ENCODE results near the gene GRAMD1A. TPM values are rescaled to one million over a fixed set of nuclear protein-coding genes. Genes with fewer than 3 reads are reported as not detected.
"Not testable (repeated sequence)": the region's sequence is repeated elsewhere in the genome, so short reads cannot be mapped to it uniquely, and the experiment has no call there.

The GRAMD1A gene
- total RNA-seq, 1 donor from 2014 or later = 29.6 TPM

- no peak for DNase-seq
Measured at GRCh38 chr19:34979819-34980640, 20.1 kb upstream of the GRAMD1A start.

GRCh38 chr19:34982275-34982674 lies 17.8 kb upstream of the GRAMD1A start:
- no peak for DNase-seq

- no peak for DNase-seq
Measured at GRCh38 chr19:34983786-34984185, 16.3 kb upstream of the GRAMD1A start.

DNA sequence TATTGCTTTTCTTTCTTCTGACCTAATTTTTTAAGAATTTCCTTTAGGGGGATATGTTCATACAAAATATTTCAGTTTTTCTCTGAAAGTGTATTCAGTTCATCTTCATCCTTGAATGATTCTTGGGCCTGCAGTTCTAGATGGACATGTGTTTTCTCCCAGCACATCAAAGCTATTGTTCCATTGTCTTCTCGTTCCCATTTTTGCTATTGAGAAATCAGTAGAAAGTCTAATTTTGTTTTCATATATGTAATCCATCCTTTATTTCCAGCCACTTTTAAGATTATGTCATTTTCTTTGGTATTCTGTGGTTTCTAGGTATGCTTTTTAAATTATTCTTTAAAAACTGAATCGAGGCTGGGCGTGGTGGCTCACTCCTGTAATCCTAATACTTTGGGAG lies 15.8 kb upstream of the GRAMD1A start:
- DNase-seq = no peak

- no peak for DNase-seq
Measured at GRCh38 chr19:34985249-34986022, 14.7 kb upstream of the GRAMD1A start.

- no peak for DNase-seq
Measured at GRCh38 chr19:34988119-34988518, 12.0 kb upstream of the GRAMD1A start.

DNA sequence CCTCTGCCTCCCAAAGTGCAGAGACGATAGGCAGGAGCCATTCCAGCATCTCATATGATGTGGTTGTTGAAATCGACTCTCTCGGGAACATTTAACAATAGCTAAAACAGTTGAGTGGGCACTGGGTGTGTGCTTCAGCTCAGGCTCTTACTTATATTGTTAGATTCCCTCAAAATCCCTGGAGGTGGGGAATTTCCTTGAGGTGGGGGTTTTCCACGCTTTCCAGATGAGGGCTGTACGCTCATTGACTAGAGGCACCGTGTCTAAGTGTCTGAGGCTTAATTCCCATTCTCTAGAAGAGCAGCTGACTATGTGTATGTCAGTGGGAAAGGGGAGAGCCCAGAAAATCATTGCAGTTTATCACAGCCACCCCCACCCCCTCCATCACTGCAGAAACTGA lies 10.8 kb upstream of the GRAMD1A start:
- no peak for DNase-seq

DNA sequence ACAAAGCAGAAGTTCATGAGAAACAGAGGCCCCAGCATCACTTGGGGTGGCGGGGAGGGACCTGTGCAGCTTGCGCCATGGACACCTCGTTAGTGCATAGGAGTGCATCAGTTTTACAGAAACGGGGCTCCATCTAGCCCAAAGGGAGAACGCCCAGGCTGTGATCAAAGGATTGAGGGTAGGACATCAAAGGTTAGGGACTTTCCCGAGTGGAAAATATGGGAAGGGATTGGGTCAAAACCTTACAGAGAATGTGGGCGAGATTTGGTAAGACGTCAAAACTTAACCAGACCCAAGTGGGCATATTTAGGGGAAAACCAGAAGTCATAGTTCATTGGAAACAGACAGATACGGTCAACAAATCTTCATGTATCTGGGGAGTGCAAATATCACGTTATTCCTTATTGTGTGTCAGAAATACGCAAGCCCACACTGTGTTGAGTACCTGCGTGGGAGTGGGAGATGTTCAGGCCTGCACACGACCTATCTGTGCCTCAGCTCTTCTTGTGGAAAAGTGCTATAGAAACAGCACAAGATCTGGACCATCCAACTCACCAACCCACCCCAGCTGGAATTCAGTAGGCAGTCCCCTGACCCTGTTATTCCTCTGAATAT lies 9.4 kb upstream of the GRAMD1A start:
- DNase-seq = no peak

- DNase-seq = no peak
Measured at GRCh38 chr19:34991542-34992333, 8.4 kb upstream of the GRAMD1A start.

GRCh38 chr19:34992582-34992981 lies 7.5 kb upstream of the GRAMD1A start:
- DNase-seq = not testable (repeated sequence)

DNA sequence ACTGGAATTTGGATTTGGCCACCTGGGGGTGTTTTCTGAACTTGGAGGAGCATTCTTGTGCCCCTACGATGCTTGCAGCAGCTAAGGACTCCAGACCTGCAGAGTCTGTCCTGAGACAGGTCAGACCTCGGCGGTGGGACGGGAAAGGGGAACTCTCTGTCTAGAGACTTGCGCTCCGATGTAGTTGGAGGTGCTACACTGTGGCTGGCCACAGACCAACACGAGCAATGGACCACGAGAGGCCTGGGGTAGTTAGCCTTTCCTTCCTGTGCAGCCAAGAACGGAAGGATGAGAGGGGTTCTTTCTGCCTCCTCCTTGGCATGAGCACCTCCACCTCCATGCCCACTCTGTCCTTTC lies 5.9 kb upstream of the GRAMD1A start:
- no peak for DNase-seq

DNA sequence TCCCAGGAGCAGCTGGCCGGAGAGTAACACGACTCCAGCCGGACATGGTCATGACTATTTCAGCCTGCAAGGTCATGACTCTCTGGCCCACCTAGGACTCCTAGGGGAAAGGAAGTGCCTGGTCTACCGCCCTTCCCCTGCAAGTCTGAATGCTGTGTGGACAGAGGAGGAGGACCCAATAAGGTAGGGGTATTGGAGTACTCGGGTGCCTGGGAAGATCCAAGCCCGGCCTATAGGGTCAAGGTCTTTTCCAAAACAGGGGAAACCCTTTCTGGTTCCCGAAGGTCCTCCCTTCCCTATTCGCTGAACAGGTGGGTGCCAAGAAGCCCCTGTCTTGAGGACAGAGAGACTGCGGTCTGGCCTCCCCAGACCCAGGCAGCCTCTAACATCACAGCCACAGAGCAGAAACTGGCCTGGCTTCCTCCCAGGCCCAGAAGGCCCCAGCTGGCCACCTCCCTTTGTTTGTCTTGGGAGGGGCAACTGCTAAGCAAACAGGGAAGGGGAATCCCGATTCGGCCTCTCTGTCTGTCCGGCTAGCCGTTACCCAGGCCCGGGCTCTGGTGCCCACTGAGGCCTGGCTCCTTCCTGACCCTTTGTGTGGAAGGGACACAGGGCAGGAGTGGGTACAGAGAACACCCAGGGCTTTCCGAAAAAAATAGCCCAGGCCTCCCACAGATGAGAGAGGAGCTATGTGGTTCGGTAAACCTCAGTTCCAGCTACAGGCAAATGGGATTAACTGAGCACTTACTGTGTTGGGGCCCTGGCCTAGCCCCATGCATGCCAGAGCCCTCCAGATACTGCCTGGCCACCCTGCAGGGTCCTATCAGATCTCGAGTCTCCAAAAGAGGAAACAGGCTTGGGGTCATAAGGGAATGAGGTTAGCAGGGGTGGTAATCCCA lies 5.2 kb upstream of the GRAMD1A start:
- DNase-seq = no peak

- no peak for DNase-seq
Measured at GRCh38 chr19:34995551-34995950, 4.6 kb upstream of the GRAMD1A start.

- DNase-seq = no peak
Measured at GRCh38 chr19:34997071-34997617, 3.0 kb upstream of the GRAMD1A start.

DNA sequence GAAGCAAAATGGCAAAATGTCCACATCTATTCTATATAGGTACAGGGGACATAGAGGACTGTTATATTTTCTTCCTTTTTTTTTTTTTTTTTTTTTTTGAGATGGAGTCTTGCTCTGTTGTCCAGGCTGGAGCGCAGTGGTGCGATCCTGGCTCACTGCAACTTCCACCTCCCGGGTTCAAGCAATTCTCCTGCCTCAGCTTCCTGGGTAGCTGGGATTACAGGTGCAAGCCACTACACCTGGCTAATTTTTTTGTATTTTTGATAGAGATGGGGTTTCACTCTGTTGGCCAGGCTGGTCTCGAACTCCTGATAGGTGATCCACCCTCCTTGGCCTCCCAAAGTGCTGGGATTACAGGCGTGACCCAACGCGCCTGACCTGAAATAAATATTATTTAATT lies 1.9 kb upstream of the GRAMD1A start:
- DNase-seq = not testable (repeated sequence)

DNA sequence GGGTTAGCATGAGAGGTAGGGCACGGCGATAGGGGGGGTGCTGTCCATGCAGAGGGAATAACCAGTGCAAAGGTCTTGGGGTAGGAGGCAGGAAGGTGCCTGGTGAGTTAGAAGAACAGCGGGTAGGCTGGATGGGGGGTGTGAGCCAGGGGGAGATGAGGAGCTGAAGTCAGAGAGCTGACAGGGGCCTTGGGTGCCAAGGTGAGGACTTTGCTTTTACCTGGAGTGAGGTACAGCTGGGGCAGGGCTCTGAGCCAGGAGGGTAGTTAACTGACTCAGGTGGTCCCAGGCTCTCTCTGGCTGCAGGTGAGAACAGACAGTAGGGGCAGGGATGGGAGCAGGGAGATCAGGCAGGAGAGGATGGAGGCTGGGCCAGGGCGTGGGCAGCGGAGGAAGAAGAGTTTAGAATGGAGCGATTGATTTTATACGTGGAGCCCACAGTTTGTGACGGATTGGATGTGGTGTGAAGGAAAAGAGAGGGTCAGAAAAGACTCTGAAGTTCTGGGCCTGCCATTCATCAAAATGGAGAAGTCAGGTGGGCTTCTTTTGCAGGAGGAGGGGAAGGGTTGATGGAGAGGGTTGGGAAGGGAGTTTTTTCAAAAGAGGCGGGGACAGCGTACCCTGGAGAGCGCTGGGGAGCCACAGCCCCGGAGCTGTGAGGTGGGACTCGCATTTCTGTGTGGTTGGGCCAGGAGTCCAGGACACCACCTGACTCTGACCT lies 1.2 kb upstream of the GRAMD1A start:
- no peak for DNase-seq

- no peak for DNase-seq
Measured at GRCh38 chr19:35000338-35000646, 169 bp downstream of the GRAMD1A start.

GRCh38 chr19:35000647-35001501 lies 751 bp downstream of the GRAMD1A start:
- DNase-seq = no peak

GRCh38 chr19:35002037-35002535 lies 2.0 kb downstream of the GRAMD1A start:
- DNase-seq = no peak
